HG03571 (cell line): ENCODE measurements around the gene ASB17.
"Not testable (repeated sequence)": the region's sequence is repeated elsewhere in the genome, so short reads cannot be mapped to it uniquely, and the experiment has no call there.

Experiments
- ATAC-seq: cut with Tn5 transposase; IDR thresholded peaks from one replicate; pipeline ENCODE4 v1.9.1; 2021; ENCODE audit not compliant: unreplicated experiment

ASB17 gene, protein sequence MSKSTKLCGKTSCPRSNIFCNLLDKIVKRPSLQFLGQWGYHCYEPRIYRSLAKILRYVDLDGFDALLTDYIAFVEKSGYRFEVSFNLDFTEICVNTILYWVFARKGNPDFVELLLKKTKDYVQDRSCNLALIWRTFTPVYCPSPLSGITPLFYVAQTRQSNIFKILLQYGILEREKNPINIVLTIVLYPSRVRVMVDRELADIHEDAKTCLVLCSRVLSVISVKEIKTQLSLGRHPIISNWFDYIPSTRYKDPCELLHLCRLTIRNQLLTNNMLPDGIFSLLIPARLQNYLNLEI

DNA sequence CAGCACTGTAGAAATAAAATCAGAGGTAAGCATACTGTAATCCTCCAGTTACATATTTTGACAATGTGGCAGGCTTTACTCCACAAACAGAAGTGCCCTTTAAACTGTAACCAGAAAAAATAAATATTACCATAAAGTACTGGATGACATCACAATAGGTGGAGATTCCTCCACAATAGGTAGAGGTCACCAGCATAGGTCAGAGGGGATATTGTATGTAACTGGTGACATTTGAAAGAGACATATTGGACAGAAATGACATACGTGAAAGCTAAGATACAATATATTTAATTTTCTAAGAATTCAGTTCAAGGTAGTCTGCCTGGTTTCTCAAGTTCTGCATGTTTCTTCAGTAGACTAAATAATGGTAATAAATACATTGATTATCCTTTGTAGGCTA lies at the start of gene ASB17:
Gene ASB17, minus strand, starts transcription at position 101 of the 400 bp plus-strand sequence. CDS start 113 bp downstream, outside the sequence.
- no peak for ATAC-seq

- peak; percentile 46 for ATAC-seq
Measured at GRCh38 chr1:75980972-75981897, 49.0 kb upstream of the ASB17 start.

- no peak for ATAC-seq
Measured at GRCh38 chr1:75970631-75971030, 38.4 kb upstream of the ASB17 start.

- no peak for ATAC-seq
Measured at GRCh38 chr1:75969550-75969949, 37.3 kb upstream of the ASB17 start.

DNA sequence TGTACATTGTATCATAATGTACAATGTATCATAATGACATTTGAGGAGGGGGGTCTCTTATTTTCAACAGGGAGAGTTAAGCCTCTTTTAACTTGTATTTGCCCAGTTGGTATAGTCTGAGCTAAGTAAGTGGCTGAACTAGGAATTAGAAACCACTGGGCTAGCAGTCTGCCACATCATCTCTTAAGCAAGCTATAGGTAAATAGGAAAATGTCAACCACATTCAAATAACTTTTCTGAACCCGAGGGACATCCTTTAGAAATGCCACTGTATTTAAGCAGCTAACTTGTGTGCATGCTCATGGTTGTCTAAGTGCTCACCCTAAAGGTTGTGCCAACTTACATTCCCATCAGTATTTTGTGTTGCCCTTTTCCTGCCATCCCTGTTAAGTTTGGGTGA lies 35.5 kb upstream of the ASB17 start:
- ATAC-seq: no peak

DNA sequence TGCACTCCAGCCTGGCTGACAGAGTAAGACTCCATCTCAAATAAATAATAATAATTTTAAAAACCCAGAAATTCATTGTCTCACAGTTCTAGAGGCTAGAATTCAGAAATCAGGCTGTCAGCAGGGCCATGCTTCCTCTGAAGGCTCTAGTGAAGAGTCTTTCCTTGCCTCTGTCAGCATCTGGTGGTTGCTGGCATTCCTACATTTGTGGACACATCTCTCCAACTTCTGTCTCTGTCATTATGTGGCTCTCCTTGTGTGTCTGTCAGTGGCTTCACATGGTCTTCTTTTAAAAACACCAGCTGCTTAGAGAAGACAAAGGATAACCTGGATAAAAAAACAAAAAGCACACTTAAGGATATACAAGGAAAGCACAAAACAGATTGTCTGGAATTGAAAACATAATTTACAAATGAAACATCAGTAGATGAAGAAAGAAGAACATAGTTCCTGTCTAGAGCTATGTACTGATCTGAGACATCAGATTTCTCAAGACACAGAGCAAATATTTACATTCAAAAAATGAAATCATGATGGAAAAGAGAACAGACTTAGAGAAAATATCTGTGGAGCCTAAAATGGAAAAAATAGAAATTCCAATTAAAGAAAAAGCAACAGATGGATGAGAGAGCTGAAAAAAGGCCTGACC lies 32.7 kb upstream of the ASB17 start:
- no peak for ATAC-seq

DNA sequence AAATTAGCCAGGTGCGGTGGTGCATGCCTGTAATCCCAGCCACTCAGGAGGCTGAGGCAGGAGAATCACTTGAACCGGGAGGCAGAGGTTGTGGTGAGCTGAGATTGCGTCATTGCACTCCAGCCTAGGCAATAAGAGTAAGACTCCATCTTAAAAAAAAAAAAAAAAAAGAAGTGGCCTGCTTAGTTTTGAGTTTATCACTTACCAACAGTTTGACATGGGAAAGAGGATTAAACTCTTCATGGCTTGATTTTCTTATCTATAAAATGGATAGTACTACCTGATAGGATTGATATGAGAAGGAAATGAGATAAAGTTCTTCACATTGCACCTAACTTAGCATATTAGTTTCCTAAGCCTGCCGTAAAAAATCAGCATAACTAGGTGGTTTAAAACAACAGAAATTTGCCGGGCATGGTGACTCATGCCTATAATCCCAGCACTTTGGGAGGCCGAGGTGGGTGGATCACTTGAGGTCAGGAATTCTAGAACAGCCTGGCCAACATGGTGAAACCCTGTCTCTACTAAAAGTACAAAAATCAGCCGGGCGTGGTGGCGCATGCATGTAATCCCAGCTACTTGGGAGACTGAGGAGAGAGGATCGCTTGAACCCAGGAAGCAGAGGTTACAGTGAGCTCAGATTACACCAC lies 32.0 kb upstream of the ASB17 start:
- ATAC-seq: not testable (repeated sequence)

GRCh38 chr1:75954586-75954985 lies 22.4 kb upstream of the ASB17 start:
- ATAC-seq: no peak

DNA sequence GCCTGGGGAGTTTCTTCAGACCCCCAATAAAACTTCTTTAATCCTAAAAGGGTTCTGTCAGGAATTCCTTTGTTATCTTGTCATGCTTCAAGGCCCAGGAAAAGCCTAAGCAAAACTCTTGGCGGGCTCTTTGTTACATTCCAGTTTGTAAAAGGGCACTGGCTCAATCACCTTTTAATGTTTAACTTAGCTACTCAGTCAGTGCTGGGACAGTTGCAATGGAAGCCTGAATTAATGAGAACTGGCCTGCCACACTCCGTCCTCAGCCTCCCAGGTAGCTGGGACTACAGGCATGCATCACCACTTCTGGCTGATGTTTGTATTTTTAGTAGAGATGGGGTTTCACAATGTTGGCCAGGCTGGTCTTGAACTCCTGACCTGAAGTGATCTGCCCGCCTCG lies 21.3 kb upstream of the ASB17 start:
- no peak for ATAC-seq

DNA sequence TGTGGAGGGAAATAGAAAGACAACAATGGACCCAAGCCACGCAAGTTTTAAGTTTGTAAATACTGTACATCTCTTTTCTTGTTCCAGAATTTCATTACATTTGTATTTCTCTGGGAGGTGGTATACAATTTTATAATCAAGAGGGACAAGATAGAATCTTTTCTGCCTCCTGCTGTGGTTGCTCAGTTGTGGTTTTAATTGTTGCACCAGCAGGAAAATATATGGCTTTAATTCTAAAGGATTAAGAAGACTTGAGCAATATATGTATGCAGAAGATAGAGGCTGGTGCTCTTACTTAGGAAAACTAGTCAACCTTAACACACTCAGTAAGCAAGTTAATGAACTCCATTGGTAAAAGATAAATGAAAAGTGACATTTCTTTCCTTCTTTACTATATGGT lies 19.8 kb upstream of the ASB17 start:
- no peak for ATAC-seq

DNA sequence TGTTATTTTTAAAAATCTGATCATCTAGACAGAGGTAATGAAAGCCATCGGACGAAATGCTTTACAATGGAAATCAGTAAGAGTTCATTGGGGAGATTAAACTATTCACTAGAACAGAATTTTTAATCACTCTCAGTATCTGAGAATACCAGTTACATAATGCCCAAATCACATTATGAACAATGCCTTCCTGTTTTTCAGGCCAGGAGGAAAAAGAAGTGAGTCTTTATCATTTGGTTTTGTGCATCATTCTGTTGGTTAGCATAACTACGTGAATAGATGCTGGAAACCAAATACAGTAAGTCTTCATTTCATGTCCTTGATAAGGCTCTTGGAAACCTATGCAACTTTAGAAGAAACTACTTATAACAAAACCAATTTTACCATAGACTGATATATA lies 18.0 kb upstream of the ASB17 start:
- no peak for ATAC-seq

DNA sequence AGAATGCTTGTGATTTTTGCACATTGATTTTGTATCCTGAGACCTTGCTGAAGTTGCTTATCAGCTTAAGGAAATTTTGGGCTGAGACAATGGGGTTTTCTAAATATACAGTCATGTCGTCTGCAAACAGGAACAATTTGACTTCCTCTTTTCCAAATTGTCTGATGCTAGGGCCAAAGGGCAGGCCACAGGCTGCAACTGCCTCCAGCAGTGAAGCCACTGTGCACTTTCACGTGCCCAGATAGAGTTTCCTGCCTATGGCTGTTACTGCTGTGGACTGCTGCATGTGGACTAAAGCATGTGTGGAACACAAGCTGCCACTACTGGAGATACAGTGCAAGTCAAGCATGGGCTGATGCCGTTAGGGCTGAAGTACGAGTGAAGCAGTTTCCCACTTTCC lies 10.8 kb upstream of the ASB17 start:
- not testable (repeated sequence) for ATAC-seq

GRCh38 chr1:75937034-75937433 lies 4.8 kb upstream of the ASB17 start:
- no peak for ATAC-seq

DNA sequence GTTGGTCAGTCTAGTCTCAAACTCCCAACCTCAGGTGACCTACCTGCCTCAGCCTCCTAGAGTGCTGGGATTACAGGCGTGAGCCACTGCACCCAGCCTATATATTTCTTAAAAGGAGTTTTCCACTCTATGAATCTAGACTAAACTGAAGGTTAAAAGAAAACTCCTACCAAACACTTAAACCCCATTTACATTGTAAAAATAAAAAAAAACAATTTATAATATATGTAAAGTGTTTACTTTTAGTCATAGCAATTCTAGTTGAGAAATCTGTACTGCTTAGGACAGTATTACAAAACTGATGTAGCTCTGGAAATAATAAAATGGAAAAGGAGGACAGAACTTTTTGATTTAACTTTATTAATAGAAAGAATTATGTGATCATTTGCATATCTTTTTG lies 9.5 kb downstream of the ASB17 start:
- no peak for ATAC-seq

GRCh38 chr1:75916834-75917233 lies 15.4 kb downstream of the ASB17 start:
- no peak for ATAC-seq

- no peak for ATAC-seq
Measured at GRCh38 chr1:75908717-75909152, 23.5 kb downstream of the ASB17 start.

GRCh38 chr1:75901371-75901770 lies 30.8 kb downstream of the ASB17 start:
- no peak for ATAC-seq

DNA sequence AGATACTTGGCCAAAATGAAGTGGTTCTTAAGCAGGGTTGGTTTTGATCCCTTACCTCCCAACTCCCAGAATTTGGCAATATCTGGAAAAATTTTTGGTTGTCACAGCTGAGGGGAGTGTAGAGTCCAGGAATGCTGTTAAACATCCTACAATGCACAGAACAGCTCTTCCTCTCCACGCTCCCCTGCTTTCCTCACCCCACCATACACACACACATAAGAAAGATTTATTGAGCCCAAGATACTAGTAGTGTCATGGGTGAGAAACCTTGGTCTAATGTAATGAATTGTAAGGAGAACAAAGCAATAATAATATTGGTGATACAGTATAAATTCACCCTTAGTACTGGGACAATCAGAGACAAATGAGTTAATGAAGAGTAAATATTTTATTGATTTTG lies 47.8 kb downstream of the ASB17 start:
- ATAC-seq: no peak

DNA sequence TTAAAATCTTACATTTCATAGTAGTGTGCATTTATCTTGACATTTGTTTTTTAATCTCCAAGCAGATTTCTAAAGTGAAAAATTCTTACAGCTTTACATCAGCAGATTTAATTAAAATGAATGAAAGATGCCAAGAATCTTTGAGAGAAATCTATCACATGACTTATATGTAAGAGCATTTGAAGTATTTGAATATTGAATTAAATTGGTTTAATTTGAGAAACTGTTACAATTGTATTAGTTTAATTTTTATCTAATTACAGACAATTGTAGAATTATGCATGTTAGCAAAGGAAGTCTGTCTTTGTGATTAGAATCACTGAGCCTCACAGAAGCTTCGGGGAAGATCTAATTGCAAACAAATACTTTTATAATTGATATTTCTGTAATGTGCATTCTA lies 52.2 kb downstream of the ASB17 start:
- ATAC-seq: no peak

- no peak for ATAC-seq
Measured at GRCh38 chr1:75870951-75871350, 61.3 kb downstream of the ASB17 start.
